Nephron progenitor cell (in vitro differentiated cells): ENCODE data around the gene NTMT1.
A peak's percentile ranks its signal among the peaks of the same experiment; 100 is the strongest.

Source experiments
- DNase-seq: peaks from one replicate; pipeline ENCODE4 v3.0.0; 2021
- H3K27ac Mint-ChIP-seq: 2 replicates; pipeline ENCODE4 v1.8.0; 2021; ENCODE audit warnings: mild to moderate bottlenecking, moderate library complexity, mixed read lengths
- H3K27me3 Mint-ChIP-seq: 2 replicates; pipeline ENCODE4 v1.8.0; 2021; ENCODE audit warnings: mild to moderate bottlenecking, low read depth, mixed read lengths; ENCODE audit not compliant: poor library complexity
- H3K36me3 Mint-ChIP-seq: 2 replicates; pipeline ENCODE4 v1.8.0; 2021; ENCODE audit warnings: low read depth, mixed read lengths
- H3K4me1 Mint-ChIP-seq: 2 replicates; pipeline ENCODE4 v1.8.0; 2021; ENCODE audit warnings: mixed read lengths
- H3K4me3 Mint-ChIP-seq: 2 replicates; pipeline ENCODE4 v1.8.0; 2021; ENCODE audit warnings: mild to moderate bottlenecking, moderate library complexity, mixed read lengths
- H3K9me3 Mint-ChIP-seq: 2 replicates; pipeline ENCODE4 v1.8.0; 2021; ENCODE audit warnings: mild to moderate bottlenecking, moderate library complexity, mixed read lengths
- CTCF ChIP-seq: fragments of 200-600 bp; sonication (generic); IDR thresholded peaks from 2 replicates; pipeline ENCODE4 v1.5.0; 2021; ENCODE audit warnings: antibody characterized with exemption

Gene NTMT1

GRCh38 chr9:129602598-129603415 lies 23.2 kb upstream of the NTMT1 start:
- Mint-ChIP-seq H3K4me3 (no peak overlapping the region), H3K27me3 (peaks cover 6% of the 10 kb centered on the region), H3K9me3 (no peaks in the 10 kb centered on the region), H3K36me3 (no peaks in the 10 kb centered on the region), H3K4me1 (peaks cover 78% of the 10 kb centered on the region), H3K27ac (peak overlapping the region; percentile 78)
- no peak for DNase-seq
- TF ChIP-seq CTCF: no peak

- no peak overlapping the region for H3K4me3 Mint-ChIP-seq
- H3K9me3 Mint-ChIP-seq: no peaks in the 10 kb centered on the region
- no peak for TF ChIP-seq CTCF
- H3K27ac Mint-ChIP-seq: peak overlapping the region; percentile 89
- no peak for DNase-seq
- H3K4me1 Mint-ChIP-seq: peaks cover 74% of the 10 kb centered on the region
- H3K27me3 Mint-ChIP-seq: peaks cover 6% of the 10 kb centered on the region
- H3K36me3 Mint-ChIP-seq: no peaks in the 10 kb centered on the region
Measured at GRCh38 chr9:129604056-129604765, 21.8 kb upstream of the NTMT1 start.

GRCh38 chr9:129604766-129605163 lies 21.2 kb upstream of the NTMT1 start:
- Mint-ChIP-seq H3K9me3 (no peaks in the 10 kb centered on the region), H3K4me3 (no peak overlapping the region), H3K27me3 (peaks cover 6% of the 10 kb centered on the region), H3K36me3 (no peaks in the 10 kb centered on the region), H3K4me1 (peaks cover 73% of the 10 kb centered on the region), H3K27ac (peak overlapping the region; percentile 89)
- no peak for TF ChIP-seq CTCF
- no peak for DNase-seq

GRCh38 chr9:129606161-129607026 lies 19.6 kb upstream of the NTMT1 start:
- Mint-ChIP-seq H3K27me3 (peaks cover 6% of the 10 kb centered on the region), H3K4me1 (peaks cover 68% of the 10 kb centered on the region), H3K9me3 (no peaks in the 10 kb centered on the region), H3K4me3 (no peak overlapping the region), H3K36me3 (no peaks in the 10 kb centered on the region), H3K27ac (peak overlapping the region; percentile 42)
- no peak for TF ChIP-seq CTCF
- DNase-seq: no peak

- Mint-ChIP-seq H3K27me3 (peaks cover 6% of the 10 kb centered on the region), H3K4me3 (no peak overlapping the region), H3K9me3 (no peaks in the 10 kb centered on the region), H3K36me3 (no peaks in the 10 kb centered on the region), H3K4me1 (peaks cover 68% of the 10 kb centered on the region), H3K27ac (no peak overlapping the region)
- no peak for DNase-seq
- TF ChIP-seq CTCF: no peak
Measured at GRCh38 chr9:129607027-129607387, 19.0 kb upstream of the NTMT1 start.
